Kidney tubule cell (primary cell): Measurements from ENCODE around the gene NBAS.
"Not testable (repeated sequence)": the region's sequence is repeated elsewhere in the genome, so short reads cannot be mapped to it uniquely, and the experiment has no call there.

Experiments
- DNase-seq: peaks from one replicate; pipeline ENCODE4 v3.0.0-alpha.2; 2018; ENCODE audit warnings: low spot score

Gene NBAS

GRCh38 chr2:15559379-15560139 lies 1.6 kb downstream of the NBAS start:
- no peak for DNase-seq

GRCh38 chr2:15557887-15558311 lies 3.2 kb downstream of the NBAS start:
- peak; percentile 49 for DNase-seq

GRCh38 chr2:15556311-15556930 lies 4.7 kb downstream of the NBAS start:
- no peak for DNase-seq

- DNase-seq, result no peak
These were observed 5.4 kb downstream of the NBAS start for GRCh38 chr2:15555760-15556193.

- DNase-seq, result no peak
These were observed 6.5 kb downstream of the NBAS start for GRCh38 chr2:15554525-15555218.

GRCh38 chr2:15553951-15554350 lies 7.2 kb downstream of the NBAS start:
- DNase-seq, result no peak

- no peak for DNase-seq
These were observed 7.6 kb downstream of the NBAS start for GRCh38 chr2:15553519-15553918.

- DNase-seq, result no peak
These were observed 12.2 kb downstream of the NBAS start for GRCh38 chr2:15548974-15549373.

- DNase-seq, result no peak
These were observed 13.8 kb downstream of the NBAS start for GRCh38 chr2:15547115-15547876.

- DNase-seq, result no peak
These were observed 14.6 kb downstream of the NBAS start for GRCh38 chr2:15546297-15547098.

- no peak for DNase-seq
These were observed 16.9 kb downstream of the NBAS start for GRCh38 chr2:15544227-15544626.

- no peak for DNase-seq
These were observed 17.6 kb downstream of the NBAS start for GRCh38 chr2:15543541-15543940.

- DNase-seq, result no peak
These were observed 18.1 kb downstream of the NBAS start for GRCh38 chr2:15543053-15543452.

- not testable (repeated sequence) for DNase-seq
These were observed 18.9 kb downstream of the NBAS start for GRCh38 chr2:15542269-15542668.

- not testable (repeated sequence) for DNase-seq
These were observed 20.6 kb downstream of the NBAS start for GRCh38 chr2:15540523-15540922.

- DNase-seq, result no peak
These were observed 21.1 kb downstream of the NBAS start for GRCh38 chr2:15539999-15540398.

- DNase-seq, result no peak
These were observed 22.3 kb downstream of the NBAS start for GRCh38 chr2:15538792-15539191.

GRCh38 chr2:15533860-15534480 lies 27.2 kb downstream of the NBAS start:
- no peak for DNase-seq

- DNase-seq, result no peak
These were observed 28.1 kb downstream of the NBAS start for GRCh38 chr2:15532996-15533395.

GRCh38 chr2:15531095-15531854 lies 29.9 kb downstream of the NBAS start:
- DNase-seq, result no peak
